ENCODE measurements around the gene PLPPR4. TPM values are rescaled to one million over a fixed set of nuclear protein-coding genes. Genes with fewer than 3 reads are reported as not detected.
"Not testable (repeated sequence)": the region's sequence is repeated elsewhere in the genome, so short reads cannot be mapped to it uniquely, and the experiment has no call there.

Gene PLPPR4
- total RNA-seq, 1 donor from 2014 or later, result 0.12 TPM

DNA sequence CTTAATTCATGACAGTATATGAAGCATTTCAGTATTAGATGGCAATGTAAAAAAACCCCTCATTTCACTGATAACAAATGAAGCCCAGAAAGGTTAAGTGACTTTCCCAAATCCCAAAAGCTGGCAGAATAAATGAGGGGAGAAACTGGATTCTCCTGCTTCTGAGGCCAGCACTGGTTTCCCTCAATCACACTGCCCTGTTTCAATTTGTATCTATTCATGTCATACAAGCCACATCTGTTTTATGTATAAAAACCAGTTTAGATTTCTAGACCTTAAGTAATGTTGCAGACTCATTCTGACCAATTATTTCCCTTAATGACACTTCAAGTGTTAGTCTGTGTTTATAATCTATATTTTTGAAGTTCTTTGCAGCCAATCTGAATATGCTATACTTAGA lies 16.8 kb downstream of the PLPPR4 start:
- no peak for DNase-seq (ENCODE audit: low read depth)
- no peak overlapping the region for H3K4me3 ChIP-seq (ENCODE audit: low read depth, low read length)
- TF ChIP-seq, protein P1, sequence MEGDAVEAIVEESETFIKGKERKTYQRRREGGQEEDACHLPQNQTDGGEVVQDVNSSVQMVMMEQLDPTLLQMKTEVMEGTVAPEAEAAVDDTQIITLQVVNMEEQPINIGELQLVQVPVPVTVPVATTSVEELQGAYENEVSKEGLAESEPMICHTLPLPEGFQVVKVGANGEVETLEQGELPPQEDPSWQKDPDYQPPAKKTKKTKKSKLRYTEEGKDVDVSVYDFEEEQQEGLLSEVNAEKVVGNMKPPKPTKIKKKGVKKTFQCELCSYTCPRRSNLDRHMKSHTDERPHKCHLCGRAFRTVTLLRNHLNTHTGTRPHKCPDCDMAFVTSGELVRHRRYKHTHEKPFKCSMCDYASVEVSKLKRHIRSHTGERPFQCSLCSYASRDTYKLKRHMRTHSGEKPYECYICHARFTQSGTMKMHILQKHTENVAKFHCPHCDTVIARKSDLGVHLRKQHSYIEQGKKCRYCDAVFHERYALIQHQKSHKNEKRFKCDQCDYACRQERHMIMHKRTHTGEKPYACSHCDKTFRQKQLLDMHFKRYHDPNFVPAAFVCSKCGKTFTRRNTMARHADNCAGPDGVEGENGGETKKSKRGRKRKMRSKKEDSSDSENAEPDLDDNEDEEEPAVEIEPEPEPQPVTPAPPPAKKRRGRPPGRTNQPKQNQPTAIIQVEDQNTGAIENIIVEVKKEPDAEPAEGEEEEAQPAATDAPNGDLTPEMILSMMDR (conservative IDR thresholded peaks at IDR 0.05; ENCODE audit: low read depth, low read length), result no peak

DNA sequence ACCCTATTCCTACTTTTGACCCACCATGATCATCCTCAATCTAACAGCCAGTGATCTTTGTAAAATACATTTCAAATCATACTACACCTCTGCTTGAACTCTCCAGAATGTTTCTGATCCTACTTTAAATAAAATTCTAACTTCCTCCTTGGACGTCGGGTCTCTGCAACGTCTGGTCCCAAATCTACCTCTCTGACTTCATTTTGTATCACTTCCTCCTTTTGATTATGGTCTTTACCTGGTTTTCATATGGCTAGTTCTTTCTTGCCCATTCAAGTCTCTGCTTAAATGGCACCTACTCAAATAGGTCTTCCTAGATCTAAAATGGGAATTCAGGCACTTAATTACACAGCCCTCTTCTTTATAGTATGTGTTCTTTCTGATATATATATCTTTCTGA lies 18.2 kb downstream of the PLPPR4 start:
- TF ChIP-seq, protein P1 (conservative IDR thresholded peaks at IDR 0.05; ENCODE audit: low read depth, low read length), result no peak
- no peak for DNase-seq (ENCODE audit: low read depth)
- H3K4me3 ChIP-seq (ENCODE audit: low read depth, low read length), result no peak overlapping the region

DNA sequence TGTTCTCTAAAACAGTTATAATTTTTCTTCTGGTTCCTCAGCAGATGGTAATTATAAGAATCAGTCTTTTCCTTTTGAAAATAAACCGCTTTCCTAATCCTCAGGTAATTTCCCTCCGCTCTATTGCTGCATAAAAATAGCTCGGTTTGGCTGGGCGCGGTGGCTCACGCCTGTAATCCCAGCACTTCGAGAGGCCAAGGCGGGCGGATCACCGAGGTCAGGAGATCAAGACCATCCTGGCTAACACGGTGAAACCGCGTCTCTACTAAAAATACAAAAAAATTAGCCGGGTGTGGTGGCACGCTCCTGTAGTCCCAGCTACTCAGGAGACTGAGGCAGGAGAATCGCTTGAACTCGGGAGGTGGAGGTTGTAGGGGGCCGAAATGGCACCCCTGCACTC lies 19.2 kb downstream of the PLPPR4 start:
- not testable (repeated sequence) for H3K4me3 ChIP-seq (ENCODE audit: low read depth, low read length)

DNA sequence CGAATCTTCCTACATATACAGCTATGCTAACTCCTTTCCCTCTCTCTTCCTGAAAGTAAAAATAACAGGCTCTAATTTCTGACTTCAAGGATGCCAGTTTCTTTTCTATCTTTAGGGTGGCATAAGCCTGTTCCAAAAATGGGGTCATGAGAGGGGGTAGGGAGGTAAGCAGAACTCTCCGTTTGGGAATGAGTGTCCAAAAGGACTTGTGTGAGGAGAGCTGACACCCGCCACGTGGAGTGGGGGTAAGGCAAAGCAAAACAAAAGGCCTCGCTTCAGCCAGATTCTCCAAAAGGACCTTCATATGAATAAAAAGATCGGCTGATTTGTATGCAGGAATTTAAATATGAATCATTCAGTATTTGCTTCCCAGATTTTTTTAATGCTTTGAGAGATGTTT lies 28.6 kb downstream of the PLPPR4 start:
- no peak overlapping the region for H3K4me3 ChIP-seq (ENCODE audit: low read depth, low read length)
- no peak for DNase-seq (ENCODE audit: low read depth)
- TF ChIP-seq, protein P1 (conservative IDR thresholded peaks at IDR 0.05; ENCODE audit: low read depth, low read length), result no peak

More for the DNA sequence above, 19.2 kb downstream of the PLPPR4 start:
- DNase-seq (ENCODE audit: low read depth), result not testable (repeated sequence)

DNA sequence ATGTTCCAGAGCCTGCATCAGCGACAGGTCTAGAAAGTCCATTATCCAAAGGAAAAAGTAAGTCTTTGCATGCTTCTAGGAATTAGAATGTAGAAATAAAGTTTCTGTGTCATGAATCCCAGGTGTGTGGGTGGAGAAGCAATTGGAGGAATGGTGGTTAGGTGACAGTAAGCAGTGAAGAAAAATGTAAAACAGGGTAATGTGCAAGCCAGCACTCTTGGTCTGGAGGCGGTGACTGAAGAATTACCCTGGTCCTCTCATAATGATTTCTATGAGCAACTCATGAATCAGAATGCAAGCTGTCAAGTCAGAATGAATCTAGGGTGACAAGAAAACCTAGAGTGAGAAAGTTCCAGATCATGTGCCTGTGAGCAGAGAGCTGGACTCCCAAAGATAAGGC lies 33.6 kb downstream of the PLPPR4 start:
- DNase-seq (ENCODE audit: low read depth), result no peak

DNA sequence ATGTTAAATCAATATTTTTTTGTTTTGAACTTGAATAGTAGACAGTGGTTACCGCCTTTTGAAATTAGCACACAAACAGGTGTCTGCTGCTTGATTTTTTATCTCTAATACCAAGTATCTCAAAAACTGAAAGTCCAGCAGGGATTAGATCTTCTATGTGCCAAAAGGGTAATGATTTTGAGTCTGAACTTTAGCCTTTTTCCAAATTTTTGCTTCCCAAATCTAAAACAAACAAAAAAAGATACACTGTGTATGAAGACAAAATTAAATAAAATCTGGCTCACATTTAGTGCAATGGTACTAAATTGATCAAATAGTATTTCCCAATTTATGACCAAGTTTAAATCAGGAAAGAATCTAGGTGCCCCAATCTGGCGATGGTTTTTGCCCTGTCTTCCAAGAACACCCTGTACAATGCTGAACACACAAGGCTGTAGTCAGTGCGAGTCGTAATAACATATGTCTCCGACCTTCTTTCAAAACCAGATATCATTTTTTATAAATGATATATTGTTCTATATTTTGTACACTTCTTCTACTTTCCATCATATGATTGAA lies 40.5 kb downstream of the PLPPR4 start:
- TF ChIP-seq, protein P1 (conservative IDR thresholded peaks at IDR 0.05; ENCODE audit: low read depth, low read length), result no peak
- DNase-seq (ENCODE audit: low read depth), result no peak
- no peak overlapping the region for H3K4me3 ChIP-seq (ENCODE audit: low read depth, low read length)

More for the DNA sequence above, 33.6 kb downstream of the PLPPR4 start:
- no peak overlapping the region for H3K4me3 ChIP-seq (ENCODE audit: low read depth, low read length)
- TF ChIP-seq, protein P1 (conservative IDR thresholded peaks at IDR 0.05; ENCODE audit: low read depth, low read length), result no peak

DNA sequence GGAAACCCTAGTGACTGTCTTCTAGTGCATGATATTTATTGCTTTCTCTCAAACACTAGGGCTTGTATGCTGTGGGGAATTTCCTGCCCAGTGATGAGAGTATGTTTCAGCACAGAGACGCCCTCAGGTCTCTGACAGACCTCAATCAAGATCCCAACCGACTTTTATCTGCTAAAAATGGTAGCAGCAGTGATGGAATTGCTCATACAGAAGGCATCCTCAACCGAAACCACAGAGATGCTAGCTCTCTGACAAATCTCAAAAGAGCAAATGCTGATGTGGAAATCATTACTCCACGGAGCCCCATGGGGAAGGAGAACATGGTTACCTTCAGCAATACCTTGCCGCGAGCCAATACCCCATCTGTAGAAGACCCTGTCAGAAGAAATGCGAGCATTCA lies 41.3 kb downstream of the PLPPR4 start:
- no peak overlapping the region for H3K4me3 ChIP-seq (ENCODE audit: low read depth, low read length)
- TF ChIP-seq, protein P1 (conservative IDR thresholded peaks at IDR 0.05; ENCODE audit: low read depth, low read length), result no peak
- DNase-seq (ENCODE audit: low read depth), result no peak

Data from epithelial cell of proximal tubule (primary cell).